GM21423 (cell line): ENCODE results near the gene SEMA3F.

Experiments used
- ATAC-seq: cut with Tn5 transposase; IDR thresholded peaks from one replicate; pipeline ENCODE4 v1.9.1; 2021; ENCODE audit warnings: mild to moderate bottlenecking, moderate library complexity; ENCODE audit not compliant: unreplicated experiment

SEMA3F gene

GRCh38 chr3:50155491-50155878 is 361 bp downstream of the SEMA3F start:
- ATAC-seq: no peak

DNA sequence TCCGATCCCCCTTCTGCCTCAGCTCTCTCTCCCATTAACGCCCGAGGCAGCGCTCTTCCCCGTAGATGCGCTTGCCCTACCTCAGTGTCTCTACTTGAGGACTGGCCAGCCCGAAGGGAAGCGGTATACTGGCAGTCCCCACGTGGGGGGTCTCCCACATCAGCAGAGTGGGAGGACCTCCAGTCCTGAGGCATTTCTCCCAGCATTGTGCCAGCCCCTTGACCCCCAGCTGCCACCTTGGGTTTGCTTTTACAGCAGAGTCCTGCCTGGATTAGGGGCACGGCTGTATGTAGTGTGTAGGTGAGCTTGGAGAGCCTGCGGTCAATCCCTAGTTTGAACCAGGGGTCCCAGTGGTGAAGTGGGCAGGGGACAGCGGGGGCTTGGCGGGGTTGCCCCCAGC is 767 bp downstream of the SEMA3F start:
- no peak for ATAC-seq

DNA sequence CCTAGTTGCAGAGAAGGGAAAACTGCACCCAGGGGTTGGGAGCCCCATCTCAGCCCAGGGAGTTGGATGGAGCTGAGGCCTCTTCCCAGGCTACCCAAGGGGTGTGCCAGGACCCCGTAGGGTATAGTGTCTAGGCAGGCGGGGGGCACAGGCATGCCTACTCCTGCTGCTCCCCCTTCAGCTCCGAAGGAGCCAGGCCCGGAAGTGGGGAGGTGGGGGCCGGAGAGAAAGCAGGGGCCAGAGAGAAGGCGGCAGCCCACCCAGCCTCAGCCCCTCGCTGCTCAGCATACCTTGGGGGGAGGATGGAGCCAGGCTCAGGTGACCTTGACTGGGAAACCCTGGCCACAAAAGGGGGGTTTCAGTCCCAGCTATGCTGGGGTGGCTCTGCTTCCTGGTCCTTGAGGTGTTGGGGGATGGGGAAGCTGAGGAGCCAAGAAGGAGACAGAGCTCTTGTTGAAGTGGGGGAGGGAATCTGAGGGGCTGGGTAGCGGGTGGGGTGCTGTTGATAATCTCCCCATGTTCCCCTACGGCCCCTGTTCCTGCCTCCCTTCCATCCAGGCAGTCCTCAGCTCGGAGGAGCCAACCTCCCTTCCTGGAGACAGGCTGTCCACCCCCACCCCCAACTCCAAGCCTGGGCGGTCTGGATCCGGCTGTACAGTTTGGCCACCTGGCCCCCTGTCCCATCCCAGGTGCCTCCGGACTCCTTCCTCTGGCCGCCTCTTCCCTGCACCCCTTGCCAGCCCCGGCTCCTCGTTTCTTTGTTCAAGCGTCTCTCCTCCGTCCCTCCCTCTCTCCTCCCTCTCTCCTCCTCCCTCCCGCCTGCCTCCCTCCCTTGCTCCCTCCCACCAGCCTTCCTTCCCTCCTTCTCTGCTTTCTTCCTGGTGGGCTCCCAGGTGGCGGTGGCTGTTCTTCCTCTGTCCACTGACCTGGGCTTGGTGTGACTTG is 1.7 kb downstream of the SEMA3F start:
- no peak for ATAC-seq

- no peak for ATAC-seq
These were observed 2.9 kb downstream of the SEMA3F start for GRCh38 chr3:50157827-50158529.

GRCh38 chr3:50158530-50159146 is 3.5 kb downstream of the SEMA3F start:
- no peak for ATAC-seq

DNA sequence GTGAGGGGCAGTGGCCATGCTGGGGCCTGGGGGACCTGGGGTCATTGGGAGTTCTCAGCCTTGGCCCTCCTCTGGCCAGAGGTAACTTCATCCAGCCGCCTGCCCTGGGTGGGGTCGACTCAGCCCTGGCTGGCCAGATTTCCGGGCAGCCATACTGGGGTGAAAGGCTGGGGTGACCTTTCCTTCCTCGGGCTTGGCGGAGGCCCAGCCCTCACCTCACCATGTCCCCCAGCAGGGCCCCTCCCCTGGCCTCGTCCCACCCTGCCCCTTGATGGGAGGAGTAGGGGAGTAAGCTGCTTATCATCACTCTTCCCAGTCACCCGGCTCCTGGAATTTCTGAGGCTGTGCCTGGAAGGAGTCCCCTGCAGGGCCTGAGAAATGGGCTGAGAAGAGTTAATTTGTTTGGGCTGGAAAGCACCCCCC is 5.4 kb downstream of the SEMA3F start:
- ATAC-seq: no peak

GRCh38 chr3:50161320-50161719 is 6.2 kb downstream of the SEMA3F start:
- ATAC-seq: no peak

DNA sequence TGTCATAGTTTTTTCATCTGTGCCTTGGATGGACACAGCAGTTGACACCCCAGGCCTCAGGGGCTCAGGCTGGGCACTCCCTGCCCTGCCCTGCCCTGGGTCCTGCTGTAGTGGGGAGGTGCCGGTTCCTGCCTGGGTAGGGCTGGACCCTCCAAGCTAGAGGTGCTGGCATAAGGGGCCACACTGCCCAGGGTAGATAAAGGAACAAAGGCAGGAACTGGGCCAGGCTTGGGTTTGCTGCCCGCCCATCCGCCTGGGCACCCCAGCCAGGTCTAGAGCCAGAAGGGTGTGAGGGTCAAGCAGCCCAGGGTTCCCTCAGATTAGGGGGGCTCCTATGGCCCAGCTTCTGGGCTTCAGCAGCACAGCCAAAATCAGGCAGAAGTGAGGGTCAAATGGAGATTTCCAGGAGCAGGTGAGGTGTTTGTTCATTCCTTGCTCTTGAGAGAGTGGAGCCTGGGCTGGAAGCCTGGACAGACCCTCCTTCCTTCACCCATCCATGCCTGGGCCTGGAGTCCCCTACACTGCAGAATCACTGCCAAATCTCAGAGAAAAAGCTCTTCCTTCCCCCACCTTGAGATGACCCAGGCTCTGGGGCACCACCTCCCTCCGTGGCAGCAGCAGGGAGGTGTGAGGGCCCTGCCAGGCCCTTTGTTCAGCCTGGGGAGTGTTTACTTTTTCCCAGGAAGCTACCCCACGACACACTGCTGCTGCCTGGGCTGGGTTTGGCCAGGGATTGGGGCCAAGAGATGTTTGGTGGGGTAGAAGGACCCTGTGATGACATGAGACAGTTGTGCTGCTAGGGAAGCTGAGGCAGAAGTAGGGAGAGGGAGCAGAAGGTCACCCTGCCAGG is 7.1 kb downstream of the SEMA3F start:
- no peak for ATAC-seq

GRCh38 chr3:50163572-50164455 is 8.7 kb downstream of the SEMA3F start:
- no peak for ATAC-seq

DNA sequence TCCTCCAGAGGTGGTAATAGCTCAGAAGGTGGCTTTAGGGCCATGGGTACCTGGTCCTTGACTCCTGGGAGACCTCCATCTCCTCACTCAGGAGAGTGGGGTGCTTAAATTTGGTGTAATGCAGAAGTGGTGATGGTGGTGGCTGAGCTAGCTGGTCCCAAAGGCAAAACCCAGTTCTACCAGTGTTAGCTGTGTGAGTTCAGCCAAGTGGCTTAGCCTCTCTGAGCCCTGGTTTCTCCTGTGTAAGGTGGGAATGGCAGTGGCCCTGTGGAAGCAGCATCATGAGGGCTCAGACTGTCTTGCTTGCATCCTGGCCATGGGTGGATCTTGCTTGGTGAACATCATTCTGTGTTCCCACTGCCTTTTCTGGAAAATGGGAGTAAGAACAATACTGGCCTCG is 9.4 kb downstream of the SEMA3F start:
- ATAC-seq: no peak

DNA sequence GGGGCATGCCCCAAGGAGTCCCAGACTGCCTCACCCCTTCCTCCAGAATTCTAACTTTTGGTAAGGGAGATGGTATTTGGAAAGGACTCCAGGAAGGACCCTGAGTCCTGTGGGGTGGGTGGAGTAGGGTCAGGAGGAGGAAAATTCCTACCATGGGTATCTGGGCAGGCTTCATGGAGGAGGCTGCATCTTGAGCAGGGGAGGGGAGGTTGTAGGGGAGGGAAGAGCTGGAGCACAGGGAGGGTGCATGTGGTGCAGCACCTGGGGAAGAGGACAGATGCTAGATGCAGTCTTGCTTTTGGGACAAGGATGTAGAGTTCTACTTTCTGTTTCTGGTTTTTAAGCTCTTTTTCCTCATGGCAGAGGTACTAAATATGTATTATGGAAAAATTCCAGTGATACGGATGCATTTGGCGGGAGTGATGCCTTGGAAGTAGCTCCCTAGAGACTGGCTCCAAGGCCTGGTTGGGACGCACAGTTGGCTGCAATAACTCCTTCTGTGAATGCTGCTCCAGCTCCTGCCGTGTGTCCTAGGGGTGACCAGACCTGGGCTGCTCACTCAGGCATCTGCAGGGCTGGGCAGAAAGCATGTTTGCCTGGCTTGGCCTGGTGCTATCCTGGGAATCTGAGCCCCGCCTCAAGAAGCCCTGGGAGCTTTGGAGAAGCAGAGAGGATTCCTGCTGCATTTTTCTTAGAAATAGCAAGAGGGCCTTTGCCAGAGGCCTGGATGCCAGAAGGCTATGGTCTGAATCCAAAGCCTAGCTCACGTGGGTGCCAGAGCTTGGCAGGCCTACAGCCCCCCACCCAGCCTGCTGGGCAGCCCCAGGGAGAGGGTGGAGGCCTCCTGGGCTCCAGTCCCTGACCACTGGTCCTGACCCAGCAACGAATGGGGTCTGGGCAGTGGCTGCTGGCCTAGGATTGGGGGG is 10.1 kb downstream of the SEMA3F start:
- ATAC-seq: no peak

DNA sequence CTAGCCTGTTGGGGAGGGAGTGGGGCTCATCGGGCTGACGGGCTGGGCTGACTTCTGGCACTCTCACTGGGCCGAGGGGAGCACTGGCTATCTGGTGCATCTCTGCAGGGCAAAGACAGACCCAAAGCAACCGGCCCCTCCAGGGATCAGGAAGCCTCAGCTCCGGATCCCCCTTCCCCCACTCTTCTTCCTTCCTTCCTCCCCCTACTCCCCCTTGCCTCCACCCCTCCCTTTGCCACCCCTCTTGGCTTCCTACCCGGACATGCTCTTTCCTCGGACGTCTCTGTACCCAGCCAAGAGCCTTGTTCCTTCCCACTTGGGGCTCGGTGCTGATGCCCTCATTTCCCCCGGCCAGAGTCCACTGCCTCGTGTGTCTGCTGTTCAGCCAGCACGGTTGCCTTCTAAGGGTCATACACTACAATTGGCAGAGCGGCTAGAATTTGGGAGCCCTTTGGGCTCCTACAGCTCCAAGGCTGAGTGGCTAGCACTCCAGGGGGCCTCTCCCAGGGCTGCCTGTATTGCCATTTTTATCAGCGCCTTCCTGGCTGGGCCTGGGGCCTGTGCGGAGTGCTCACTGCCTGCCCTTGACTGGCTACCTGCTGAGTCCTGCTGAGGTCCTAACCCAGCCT is 10.9 kb downstream of the SEMA3F start:
- no peak for ATAC-seq

DNA sequence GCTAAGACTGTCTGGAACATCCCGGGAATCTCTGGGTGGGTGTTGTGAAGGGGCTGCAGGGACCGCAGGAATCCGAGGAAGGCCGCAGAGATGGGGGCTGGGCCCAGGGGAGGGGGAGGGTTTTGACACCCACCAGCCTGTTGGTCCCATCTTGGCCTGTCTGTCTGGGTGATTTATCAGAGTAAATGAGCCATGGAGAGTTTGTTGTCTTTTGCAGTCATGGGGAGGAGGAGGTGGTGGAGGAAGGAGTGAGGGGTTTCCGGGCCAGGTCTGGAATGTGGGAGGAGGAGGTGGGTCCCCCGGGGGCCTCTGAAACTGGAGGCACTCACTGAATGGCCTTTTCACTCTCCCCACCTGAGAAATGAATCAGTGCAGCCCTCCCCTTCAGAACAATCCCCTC is 11.5 kb downstream of the SEMA3F start:
- ATAC-seq: no peak

- no peak for ATAC-seq
These were observed 12.1 kb downstream of the SEMA3F start for GRCh38 chr3:50167069-50167840.

DNA sequence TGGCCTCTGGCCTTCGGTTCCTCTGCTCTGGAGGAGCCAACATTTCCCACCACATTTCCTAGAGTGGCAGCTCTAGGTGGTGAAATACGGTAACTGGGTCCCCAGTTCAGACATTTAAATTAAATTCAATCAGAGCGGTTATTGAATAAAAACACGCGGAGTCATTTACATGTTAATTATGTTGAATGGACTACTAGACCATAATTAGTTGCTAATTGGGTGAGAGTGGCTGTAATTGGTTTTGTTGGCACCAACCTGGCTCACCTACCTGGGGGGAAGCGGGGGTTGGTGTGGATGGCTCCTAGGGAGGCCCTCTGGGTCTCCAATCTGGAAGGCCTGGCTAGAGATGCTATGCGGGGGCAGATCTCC is 12.7 kb downstream of the SEMA3F start:
- ATAC-seq: no peak

GRCh38 chr3:50168388-50168787 is 13.3 kb downstream of the SEMA3F start:
- ATAC-seq: no peak

DNA sequence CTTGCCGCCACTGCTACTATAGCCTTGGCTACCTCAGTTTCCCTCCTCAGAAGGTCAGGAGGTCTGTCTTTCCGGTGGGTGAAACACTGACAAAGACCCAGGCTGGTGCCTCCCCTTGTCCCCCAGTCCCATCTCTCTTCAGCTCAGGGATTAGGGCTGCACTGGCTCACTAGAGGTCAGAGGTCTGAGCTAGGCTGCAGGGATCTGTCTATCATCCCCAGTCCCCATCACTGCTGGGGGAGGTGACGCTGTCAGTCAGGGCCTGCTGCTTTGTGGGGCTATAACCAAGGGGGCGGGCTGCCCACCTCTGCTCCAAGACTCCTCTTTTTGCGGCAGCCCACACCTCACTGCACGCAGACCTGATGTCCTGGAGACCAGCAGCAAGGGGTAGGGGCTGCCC is 13.7 kb downstream of the SEMA3F start:
- ATAC-seq: no peak
